ENCODE measurements around the gene PKP1. TPM values are rescaled to one million over a fixed set of nuclear protein-coding genes. Genes with fewer than 3 reads are reported as not detected.

Gene PKP1
- total and polyA plus RNA-seq, 2 donors from 2014 or later = 0.47 to 0.63 TPM

- DNase-seq = peak in 1 of 5 donors; percentile 63
- no peak for FAIRE-seq
- Histone ChIP-seq H3K27ac (ENCODE audit: low read depth in 2 of 2, low read length in 2 of 2) (no peak overlapping the region), H3K4me1 (ENCODE audit: control insufficient read depth in 2 of 3, insufficient read depth in 2 of 3, low read depth in 1 of 3, low read length in 3 of 3) (no peaks in the 10 kb centered on the region), H3K9me3 (ENCODE audit: control insufficient read depth in 2 of 3, insufficient read depth in 1 of 3, low read length in 3 of 3) (no peaks in the 10 kb centered on the region), H3K4me3 (ENCODE audit: low read length in 3 of 3) (no peak overlapping the region), H3K27me3 (ENCODE audit: control insufficient read depth, insufficient read depth, low read length) (no peaks in the 10 kb centered on the region), H3K9ac (ENCODE audit: low read length in 3 of 3) (no peak overlapping the region), H3K36me3 (ENCODE audit: control insufficient read depth in 2 of 3, insufficient read depth in 3 of 3, low read length in 3 of 3) (no peaks in the 10 kb centered on the region)
- TF ChIP-seq CTCF (IDR thresholded peaks at IDR 0.05; ENCODE audit: borderline replicate concordance, extremely low read depth, insufficient read depth) = no peak
- intact Hi-C loops (cut with DNase I) = no loop called here
These were observed 49.5 kb downstream of the PKP1 start for GRCh38 chr1:201332616-201333335.

GRCh38 chr1:201334325-201335173, 51.2 kb downstream of the PKP1 start:
- Histone ChIP-seq H3K36me3 (ENCODE audit: control insufficient read depth in 2 of 3, insufficient read depth in 3 of 3, low read length in 3 of 3) (no peaks in the 10 kb centered on the region), H3K4me1 (ENCODE audit: control insufficient read depth in 2 of 3, insufficient read depth in 2 of 3, low read depth in 1 of 3, low read length in 3 of 3) (no peaks in the 10 kb centered on the region), H3K9ac (ENCODE audit: low read length in 3 of 3) (no peak overlapping the region), H3K27ac (ENCODE audit: low read depth in 2 of 2, low read length in 2 of 2) (no peak overlapping the region), H3K9me3 (ENCODE audit: control insufficient read depth in 2 of 3, insufficient read depth in 1 of 3, low read length in 3 of 3) (no peaks in the 10 kb centered on the region), H3K4me3 (ENCODE audit: low read length in 3 of 3) (no peak overlapping the region), H3K27me3 (ENCODE audit: control insufficient read depth, insufficient read depth, low read length) (no peaks in the 10 kb centered on the region)
- FAIRE-seq (no peak), DNase-seq (no peak)
- TF ChIP-seq CTCF (IDR thresholded peaks at IDR 0.05; ENCODE audit: borderline replicate concordance, extremely low read depth, insufficient read depth) = no peak
- intact Hi-C loops (cut with DNase I) = no loop called here

GRCh38 chr1:201335174-201335870, 52.0 kb downstream of the PKP1 start:
- intact Hi-C loops (cut with DNase I) = no loop called here
- no peaks in the 10 kb centered on the region for H3K27me3 ChIP-seq (ENCODE audit: control insufficient read depth, insufficient read depth, low read length)
- no peak for DNase-seq
- no peaks in the 10 kb centered on the region for H3K36me3 ChIP-seq (ENCODE audit: control insufficient read depth in 2 of 3, insufficient read depth in 3 of 3, low read length in 3 of 3)
- H3K9ac ChIP-seq (ENCODE audit: low read length in 3 of 3) = no peak overlapping the region
- H3K9me3 ChIP-seq (ENCODE audit: control insufficient read depth in 2 of 3, insufficient read depth in 1 of 3, low read length in 3 of 3) = no peaks in the 10 kb centered on the region
- no peaks in the 10 kb centered on the region for H3K4me1 ChIP-seq (ENCODE audit: control insufficient read depth in 2 of 3, insufficient read depth in 2 of 3, low read depth in 1 of 3, low read length in 3 of 3)
- H3K4me3 ChIP-seq (ENCODE audit: low read length in 3 of 3) = no peak overlapping the region
- FAIRE-seq = no peak
- no peak overlapping the region for H3K27ac ChIP-seq (ENCODE audit: low read depth in 2 of 2, low read length in 2 of 2)
- TF ChIP-seq CTCF (IDR thresholded peaks at IDR 0.05; ENCODE audit: borderline replicate concordance, extremely low read depth, insufficient read depth) = no peak

All from kidney (tissue), 14 donors.